Peyer's patch (tissue), 4 donors: ENCODE results near the gene RHEBL1. TPM values are rescaled to one million over a fixed set of nuclear protein-coding genes. Genes with fewer than 3 reads are reported as not detected.

Experiments used
- DNase-seq, 3 donors: peaks; one replicate each; pipeline ENCODE4 v3.0.0-alpha.2; 2017 to 2019
- H3K27ac ChIP-seq, 4 donors: fragments of 200-600 bp; sonication (generic); one replicate each; pipeline ENCODE4 v1.5.1; 2016 to 2019
- H3K27me3 ChIP-seq, 2 donors: fragments of 200-600 bp; sonication (generic); one replicate each; pipeline ENCODE4 v1.5.1; 2019
- H3K36me3 ChIP-seq, 3 donors: fragments of 200-600 bp; sonication (generic); one replicate each; pipeline ENCODE4 v1.5.1; 2016 to 2019
- H3K4me1 ChIP-seq, 4 donors: fragments of 200-600 bp; sonication (generic); one replicate each; pipeline ENCODE4 v1.5.1; 2016 to 2019
- H3K4me3 ChIP-seq, 4 donors: fragments of 200-600 bp; sonication (generic); 1 replicate in 3 of 4; 2 replicates in 1 of 4; pipeline ENCODE4 v1.5.1; 2016 to 2019; ENCODE audit warnings: mild to moderate bottlenecking in 1 of 4
- H3K9me3 ChIP-seq, 4 donors: fragments of 200-600 bp; sonication (generic); one replicate each; pipeline ENCODE4 v1.5.1; 2016 to 2019; ENCODE audit warnings: mild to moderate bottlenecking in 1 of 4
- CTCF ChIP-seq, 6 experiments: fragments of 450-650 bp in 4 of 6; fragments of 200-600 bp in 2 of 6; sonication (generic) in 1 of 6; IDR thresholded peaks; one replicate each; pipeline ENCODE4 v1.5.1; 2017 to 2019; ENCODE audit warnings: antibody characterized with exemption in 6 of 6, mild to moderate bottlenecking in 3 of 6, moderate library complexity in 1 of 6
- POLR2A ChIP-seq, 2 donors: fragments of 450-650 bp; IDR thresholded peaks; one replicate each; pipeline ENCODE4 v1.5.1; 2017; ENCODE audit warnings: antibody characterized with exemption in 2 of 2, mild to moderate bottlenecking in 2 of 2, moderate library complexity in 2 of 2
- total RNA-seq, 4 donors: library from RNA; depleted of rRNA; stranded (reverse); fragments of >200 nt; gene quantifications; one replicate each; pipeline ENCODE4 v1.1.0, GENCODE V29; 2016

RHEBL1 gene
- total RNA-seq, 4 donors from 2014 or later, result not detected

GRCh38 chr12:49041036-49041880, 28.5 kb downstream of the RHEBL1 start:
- no peaks in the 10 kb centered on the region for H3K9me3 ChIP-seq
- H3K4me3 ChIP-seq, result no peak overlapping the region
- peak in 1 of 3 donors; percentile 29 for DNase-seq
- no peaks in the 10 kb centered on the region for H3K27me3 ChIP-seq
- H3K27ac ChIP-seq, result no peak overlapping the region
- no peak for TF ChIP-seq POLR2A (IDR thresholded peaks at IDR 0.05)
- TF ChIP-seq CTCF (IDR thresholded peaks at IDR 0.05), result no peak
- peaks cover 0 to 100% (median 0%) of the 10 kb centered on the region in 3 donors for H3K36me3 ChIP-seq
- H3K4me1 ChIP-seq, result no peaks in the 10 kb centered on the region

GRCh38 chr12:49040364-49040855, 29.4 kb downstream of the RHEBL1 start:
- Histone ChIP-seq H3K4me3 (no peak overlapping the region), H3K27ac (no peak overlapping the region), H3K27me3 (no peaks in the 10 kb centered on the region), H3K4me1 (no peaks in the 10 kb centered on the region), H3K36me3 (peaks cover 0 to 99% (median 0%) of the 10 kb centered on the region in 3 donors), H3K9me3 (no peaks in the 10 kb centered on the region)
- TF ChIP-seq CTCF (IDR thresholded peaks at IDR 0.05) (no peak), POLR2A (IDR thresholded peaks at IDR 0.05) (no peak)
- no peak for DNase-seq

GRCh38 chr12:49039421-49040363, 30.1 kb downstream of the RHEBL1 start:
- Histone ChIP-seq H3K4me3 (no peak overlapping the region), H3K27ac (no peak overlapping the region), H3K9me3 (no peaks in the 10 kb centered on the region), H3K27me3 (no peaks in the 10 kb centered on the region), H3K36me3 (peaks cover 0 to 99% (median 0%) of the 10 kb centered on the region in 3 donors), H3K4me1 (no peaks in the 10 kb centered on the region)
- DNase-seq, result peak in 1 of 3 donors; percentile 30
- no peak for TF ChIP-seq CTCF (IDR thresholded peaks at IDR 0.05)

- Histone ChIP-seq H3K4me3 (no peak overlapping the region), H3K9me3 (no peaks in the 10 kb centered on the region), H3K36me3 (peaks cover 0 to 99% (median 0%) of the 10 kb centered on the region in 3 donors), H3K27ac (no peak overlapping the region), H3K27me3 (no peaks in the 10 kb centered on the region), H3K4me1 (no peaks in the 10 kb centered on the region)
- no peak for DNase-seq
- TF ChIP-seq POLR2A (IDR thresholded peaks at IDR 0.05) (no peak), CTCF (IDR thresholded peaks at IDR 0.05) (no peak)
Observed at GRCh38 chr12:49038291-49038955, 31.4 kb downstream of the RHEBL1 start.

- Histone ChIP-seq H3K27ac (no peak overlapping the region), H3K36me3 (peaks cover 0 to 99% (median 0%) of the 10 kb centered on the region in 3 donors), H3K4me1 (no peaks in the 10 kb centered on the region), H3K27me3 (no peaks in the 10 kb centered on the region), H3K9me3 (no peaks in the 10 kb centered on the region), H3K4me3 (no peak overlapping the region)
- DNase-seq, result peak in 1 of 3 donors; percentile 31
- TF ChIP-seq POLR2A (IDR thresholded peaks at IDR 0.05) (no peak), CTCF (IDR thresholded peaks at IDR 0.05) (no peak)
Observed at GRCh38 chr12:49037947-49038237, 31.9 kb downstream of the RHEBL1 start.
